ENCODE measurements around the gene SVIL.
"Not testable (repeated sequence)": the region's sequence is repeated elsewhere in the genome, so short reads cannot be mapped to it uniquely, and the experiment has no call there.

DNA sequence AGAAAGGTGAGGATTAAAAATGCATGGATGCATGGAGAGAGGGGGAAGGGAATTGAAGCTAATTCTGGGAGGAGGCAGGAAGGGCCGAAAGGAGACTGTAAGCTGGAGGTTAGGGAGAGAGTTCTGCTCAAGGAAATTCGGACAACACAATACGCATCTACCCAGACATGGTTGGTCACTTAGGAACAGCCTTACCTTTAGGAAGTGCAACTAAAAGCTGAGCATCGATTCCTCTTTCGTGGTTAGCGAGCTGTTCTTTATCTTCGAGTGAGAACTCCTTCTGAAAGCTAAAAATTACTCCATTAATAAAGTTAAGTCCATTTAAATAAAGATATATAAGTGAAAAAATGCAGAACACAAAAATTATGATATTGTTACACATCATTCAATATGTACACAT is 71.8 kb downstream of the SVIL start:
- TF ChIP-seq, protein P1, sequence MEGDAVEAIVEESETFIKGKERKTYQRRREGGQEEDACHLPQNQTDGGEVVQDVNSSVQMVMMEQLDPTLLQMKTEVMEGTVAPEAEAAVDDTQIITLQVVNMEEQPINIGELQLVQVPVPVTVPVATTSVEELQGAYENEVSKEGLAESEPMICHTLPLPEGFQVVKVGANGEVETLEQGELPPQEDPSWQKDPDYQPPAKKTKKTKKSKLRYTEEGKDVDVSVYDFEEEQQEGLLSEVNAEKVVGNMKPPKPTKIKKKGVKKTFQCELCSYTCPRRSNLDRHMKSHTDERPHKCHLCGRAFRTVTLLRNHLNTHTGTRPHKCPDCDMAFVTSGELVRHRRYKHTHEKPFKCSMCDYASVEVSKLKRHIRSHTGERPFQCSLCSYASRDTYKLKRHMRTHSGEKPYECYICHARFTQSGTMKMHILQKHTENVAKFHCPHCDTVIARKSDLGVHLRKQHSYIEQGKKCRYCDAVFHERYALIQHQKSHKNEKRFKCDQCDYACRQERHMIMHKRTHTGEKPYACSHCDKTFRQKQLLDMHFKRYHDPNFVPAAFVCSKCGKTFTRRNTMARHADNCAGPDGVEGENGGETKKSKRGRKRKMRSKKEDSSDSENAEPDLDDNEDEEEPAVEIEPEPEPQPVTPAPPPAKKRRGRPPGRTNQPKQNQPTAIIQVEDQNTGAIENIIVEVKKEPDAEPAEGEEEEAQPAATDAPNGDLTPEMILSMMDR (conservative IDR thresholded peaks at IDR 0.05; ENCODE audit: low read length), result not testable (repeated sequence)
- not testable (repeated sequence) for TF ChIP-seq EZH2phosphoT487 (IDR thresholded peaks at IDR 0.05; ENCODE audit: borderline replicate concordance)
